Measurements from ENCODE around the gene FXYD6.

FXYD6 gene

GRCh38 chr11:117822074-117823033 lies 54.1 kb downstream of the FXYD6 start:
- TF ChIP-seq CTCF (conservative IDR thresholded peaks at IDR 0.05) (peak; percentile 80), ZFX (IDR thresholded peaks at IDR 0.05) (no peak)
- no peak overlapping the region for H3K27ac ChIP-seq

GRCh38 chr11:117821431-117821830 lies 55.0 kb downstream of the FXYD6 start:
- no peak overlapping the region for H3K27ac ChIP-seq
- TF ChIP-seq ZFX (IDR thresholded peaks at IDR 0.05) (no peak), CTCF (conservative IDR thresholded peaks at IDR 0.05) (no peak)

GRCh38 chr11:117820516-117820915 lies 55.9 kb downstream of the FXYD6 start:
- no peak overlapping the region for H3K27ac ChIP-seq
- TF ChIP-seq ZFX (IDR thresholded peaks at IDR 0.05) = no peak
- no peak for TF ChIP-seq CTCF (conservative IDR thresholded peaks at IDR 0.05)

- H3K27ac ChIP-seq = no peak overlapping the region
- no peak for TF ChIP-seq CTCF (conservative IDR thresholded peaks at IDR 0.05)
- no peak for TF ChIP-seq ZFX (IDR thresholded peaks at IDR 0.05)
These were observed 56.4 kb downstream of the FXYD6 start for GRCh38 chr11:117820071-117820470.

DNA sequence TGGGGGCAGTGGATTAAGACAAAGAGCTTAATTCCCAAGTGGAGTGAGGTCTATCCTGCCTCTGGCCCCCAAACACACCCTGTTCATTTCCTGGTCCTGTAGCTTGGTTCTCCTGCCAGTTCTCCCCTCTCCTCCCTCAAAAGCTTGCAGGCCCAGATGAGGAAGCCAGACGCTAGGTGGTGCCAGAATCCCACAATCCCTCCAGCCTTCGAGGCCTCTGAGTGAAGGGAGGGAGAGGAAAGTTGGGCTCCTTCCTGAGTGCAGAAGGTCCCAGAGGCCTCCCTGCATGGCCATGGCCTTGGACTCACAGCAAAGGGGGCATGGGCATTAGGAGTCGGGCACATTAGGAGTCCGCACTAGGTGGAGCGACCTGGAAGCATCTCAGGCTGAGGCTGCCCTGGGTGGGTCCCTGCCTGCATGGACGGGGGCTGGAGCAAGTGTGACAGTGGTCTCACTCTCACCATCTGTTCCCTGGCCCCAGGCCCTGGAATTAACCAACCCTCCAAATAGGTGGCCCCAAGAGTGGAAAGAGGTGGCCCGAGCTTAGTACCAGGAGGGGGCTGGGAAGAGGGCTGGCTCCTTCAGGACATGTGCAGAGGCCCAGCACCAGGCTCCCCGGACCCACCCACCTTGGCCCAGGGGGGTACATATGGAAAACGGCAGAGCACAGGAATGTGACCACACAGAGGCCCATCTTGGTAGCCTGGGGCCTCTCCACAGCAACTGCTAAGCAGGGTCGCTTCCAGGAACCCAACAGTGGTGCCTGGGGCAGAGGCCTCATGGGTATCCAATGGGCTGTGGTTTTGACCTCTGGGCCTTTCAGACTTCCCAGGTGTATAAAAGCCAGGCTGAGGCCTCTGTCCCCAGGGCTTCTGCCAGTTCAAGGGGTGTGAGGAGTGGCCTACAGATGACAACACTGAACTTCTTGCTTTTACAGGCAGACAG lies 57.1 kb downstream of the FXYD6 start:
- no peak overlapping the region for H3K27ac ChIP-seq
- TF ChIP-seq CTCF (conservative IDR thresholded peaks at IDR 0.05) = peak; percentile 73
- no peak for TF ChIP-seq ZFX (IDR thresholded peaks at IDR 0.05)

- TF ChIP-seq ZFX (IDR thresholded peaks at IDR 0.05) = no peak
- no peak; the same call in none of the 2 replicates for TF ChIP-seq CTCF (conservative IDR thresholded peaks at IDR 0.05)
- no peak overlapping the region for H3K27ac ChIP-seq
These were observed 58.2 kb downstream of the FXYD6 start for GRCh38 chr11:117818041-117818873.

All from C4-2B (cell line).